HFFc6 (cell line): ENCODE measurements around the gene CDH5. TPM values are rescaled to one million over a fixed set of nuclear protein-coding genes. Genes with fewer than 3 reads are reported as not detected.

Experiments used
- DNase-seq: peaks from one replicate; pipeline ENCODE4 v3.0.0-alpha.2; 2018
- H3K27ac Mint-ChIP-seq: 2 replicates; pipeline ENCODE4 v1.8.0; 2020; ENCODE audit warnings: mild to moderate bottlenecking, mixed read lengths
- H3K27me3 Mint-ChIP-seq: 2 replicates; pipeline ENCODE4 v1.8.0; 2021; ENCODE audit warnings: mild to moderate bottlenecking, moderate library complexity, mixed read lengths; ENCODE audit not compliant: insufficient read depth
- H3K36me3 Mint-ChIP-seq: 2 replicates; pipeline ENCODE4 v1.8.0; 2021; ENCODE audit warnings: low read depth, mixed read lengths
- H3K4me1 Mint-ChIP-seq: 2 replicates; pipeline ENCODE4 v1.8.0; 2020; ENCODE audit warnings: low read depth, mixed read lengths
- H3K4me3 Mint-ChIP-seq: 2 replicates; pipeline ENCODE4 v1.8.0; 2020; ENCODE audit warnings: mild to moderate bottlenecking, moderate library complexity, mixed read lengths
- H3K9me3 Mint-ChIP-seq: 2 replicates; pipeline ENCODE4 v1.8.0; 2020; ENCODE audit warnings: mild to moderate bottlenecking, mixed read lengths
- total RNA-seq, 6 experiments: library from RNA; stranded (reverse); fragmentation: NEBNext Ultra II Directional; extraction: Animal tissue kit (Norgen Biotek cat#: 25700); gene quantifications; 2 replicates in 1 of 6; 3 replicates in 5 of 6; pipeline ENCODE4 v1.2.3, GENCODE V29; 2021
- TF ChIP-seq, protein P1 (sequence below): fragments of 200-600 bp; sonication (generic); IDR thresholded peaks from 2 replicates; pipeline ENCODE4 v1.5.0; 2021; ENCODE audit warnings: antibody characterized with exemption, mild to moderate bottlenecking

CDH5 gene
- total RNA-seq, 6 experiments from 2014 or later, result not detected

DNA sequence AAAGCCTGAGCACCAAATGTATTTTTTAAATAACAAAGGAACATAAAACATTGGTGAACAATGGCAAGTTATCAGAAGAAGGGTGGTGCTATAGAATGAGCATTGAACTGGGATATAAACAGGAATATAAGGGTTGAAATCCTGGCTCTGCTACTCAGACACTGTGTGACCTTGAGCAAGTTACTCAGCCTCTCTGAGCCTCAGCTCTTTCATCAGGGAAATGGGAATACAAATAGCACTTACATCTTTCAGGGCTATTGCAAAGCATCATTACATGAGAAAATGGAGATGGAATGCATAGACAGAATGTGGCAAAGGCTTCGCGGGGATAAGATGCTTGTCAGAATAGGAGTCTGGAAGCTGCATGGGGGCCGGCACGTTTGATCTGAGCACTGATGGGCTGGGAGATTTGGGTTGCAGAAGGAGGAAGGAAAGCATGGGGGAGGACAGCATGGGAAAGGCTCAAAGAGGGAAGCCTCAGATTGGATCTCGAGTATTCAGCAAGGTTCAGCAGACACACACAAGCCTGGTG, 4.8 kb upstream of the CDH5 start:
- H3K4me1 Mint-ChIP-seq, result peaks cover 29% of the 10 kb centered on the region
- peaks cover 42% of the 10 kb centered on the region for H3K27me3 Mint-ChIP-seq
- H3K4me3 Mint-ChIP-seq, result no peak overlapping the region
- TF ChIP-seq, protein P1, sequence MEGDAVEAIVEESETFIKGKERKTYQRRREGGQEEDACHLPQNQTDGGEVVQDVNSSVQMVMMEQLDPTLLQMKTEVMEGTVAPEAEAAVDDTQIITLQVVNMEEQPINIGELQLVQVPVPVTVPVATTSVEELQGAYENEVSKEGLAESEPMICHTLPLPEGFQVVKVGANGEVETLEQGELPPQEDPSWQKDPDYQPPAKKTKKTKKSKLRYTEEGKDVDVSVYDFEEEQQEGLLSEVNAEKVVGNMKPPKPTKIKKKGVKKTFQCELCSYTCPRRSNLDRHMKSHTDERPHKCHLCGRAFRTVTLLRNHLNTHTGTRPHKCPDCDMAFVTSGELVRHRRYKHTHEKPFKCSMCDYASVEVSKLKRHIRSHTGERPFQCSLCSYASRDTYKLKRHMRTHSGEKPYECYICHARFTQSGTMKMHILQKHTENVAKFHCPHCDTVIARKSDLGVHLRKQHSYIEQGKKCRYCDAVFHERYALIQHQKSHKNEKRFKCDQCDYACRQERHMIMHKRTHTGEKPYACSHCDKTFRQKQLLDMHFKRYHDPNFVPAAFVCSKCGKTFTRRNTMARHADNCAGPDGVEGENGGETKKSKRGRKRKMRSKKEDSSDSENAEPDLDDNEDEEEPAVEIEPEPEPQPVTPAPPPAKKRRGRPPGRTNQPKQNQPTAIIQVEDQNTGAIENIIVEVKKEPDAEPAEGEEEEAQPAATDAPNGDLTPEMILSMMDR, result no peak
- H3K36me3 Mint-ChIP-seq, result no peaks in the 10 kb centered on the region
- DNase-seq, result no peak
- no peak overlapping the region for H3K27ac Mint-ChIP-seq
- no peaks in the 10 kb centered on the region for H3K9me3 Mint-ChIP-seq

DNA sequence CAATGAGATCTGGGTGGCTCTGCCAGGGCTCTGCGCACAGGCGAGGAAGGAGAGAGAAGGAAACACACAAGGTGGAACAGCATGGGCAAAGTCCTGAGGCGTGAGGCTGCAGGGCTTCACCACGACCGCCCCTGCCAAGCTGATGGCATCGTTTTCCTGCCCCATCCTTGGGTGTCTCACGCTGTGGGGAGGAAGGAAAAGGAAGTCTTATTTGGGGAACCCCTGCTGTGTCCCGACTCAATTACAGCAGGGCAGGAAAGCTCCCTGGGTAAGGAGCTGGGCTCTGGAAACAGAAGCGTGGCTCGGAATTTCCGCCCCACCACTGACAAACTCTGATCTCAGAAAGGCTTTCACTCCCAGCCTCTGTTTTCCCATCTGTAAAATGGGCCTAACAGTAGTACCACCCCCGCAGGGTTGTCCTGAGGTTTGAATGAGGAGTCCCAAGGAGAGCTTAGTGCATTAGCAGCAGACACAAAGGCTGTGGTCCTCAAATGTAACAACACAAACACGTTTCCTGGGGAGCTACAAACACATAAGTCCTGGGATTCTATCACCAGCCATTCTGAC, 3.2 kb upstream of the CDH5 start:
- peaks cover 21% of the 10 kb centered on the region for H3K4me1 Mint-ChIP-seq
- H3K27ac Mint-ChIP-seq, result no peak overlapping the region
- no peak for DNase-seq
- peaks cover 40% of the 10 kb centered on the region for H3K27me3 Mint-ChIP-seq
- no peak overlapping the region for H3K4me3 Mint-ChIP-seq
- H3K36me3 Mint-ChIP-seq, result no peaks in the 10 kb centered on the region
- H3K9me3 Mint-ChIP-seq, result no peaks in the 10 kb centered on the region
- TF ChIP-seq, protein P1, result no peak

DNA sequence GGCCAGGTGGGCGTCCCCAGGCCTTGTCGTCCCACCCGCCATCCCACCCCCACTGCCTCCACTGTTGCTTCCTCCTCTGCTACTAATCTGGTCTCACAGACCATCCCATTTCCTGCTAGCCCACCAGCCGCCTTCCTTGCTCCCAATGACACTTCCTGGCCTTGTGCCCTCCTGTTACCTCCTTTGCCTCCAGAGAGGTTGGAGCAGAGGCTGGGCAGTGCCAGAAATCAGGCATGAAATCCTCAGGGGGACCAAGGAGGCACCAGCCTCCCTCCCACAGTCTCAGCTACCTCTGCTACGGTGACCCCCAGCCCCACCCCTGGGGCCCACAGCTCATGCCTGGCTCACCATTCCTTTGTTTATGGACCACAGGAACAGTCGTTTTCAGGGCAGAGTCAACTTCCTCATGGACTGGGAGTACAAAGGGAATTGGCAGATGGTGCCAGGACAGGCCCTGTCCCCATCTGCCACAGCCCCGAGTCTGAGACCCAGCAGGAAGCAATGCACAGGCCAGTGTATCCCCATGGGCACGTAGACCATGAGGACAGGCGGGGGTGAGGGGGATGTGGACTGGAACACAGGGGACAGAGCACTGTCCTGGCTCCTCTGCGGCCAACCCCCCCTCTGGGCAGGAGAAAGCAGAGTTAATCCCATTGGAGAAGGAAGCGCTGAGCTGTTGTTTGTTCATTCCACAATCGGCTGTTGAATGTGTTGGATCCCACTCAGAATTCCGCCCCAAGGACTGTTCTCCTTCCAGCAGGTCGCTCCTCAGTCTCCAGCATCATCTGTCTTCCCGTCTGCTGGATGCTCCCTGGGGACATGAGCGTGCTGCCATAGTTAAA, 2.2 kb upstream of the CDH5 start:
- H3K4me3 Mint-ChIP-seq, result no peak overlapping the region
- peaks cover 15% of the 10 kb centered on the region for H3K4me1 Mint-ChIP-seq
- H3K27ac Mint-ChIP-seq, result no peak overlapping the region
- H3K27me3 Mint-ChIP-seq, result peaks cover 45% of the 10 kb centered on the region
- TF ChIP-seq, protein P1, result no peak
- H3K36me3 Mint-ChIP-seq, result no peaks in the 10 kb centered on the region
- no peaks in the 10 kb centered on the region for H3K9me3 Mint-ChIP-seq
- no peak for DNase-seq

DNA sequence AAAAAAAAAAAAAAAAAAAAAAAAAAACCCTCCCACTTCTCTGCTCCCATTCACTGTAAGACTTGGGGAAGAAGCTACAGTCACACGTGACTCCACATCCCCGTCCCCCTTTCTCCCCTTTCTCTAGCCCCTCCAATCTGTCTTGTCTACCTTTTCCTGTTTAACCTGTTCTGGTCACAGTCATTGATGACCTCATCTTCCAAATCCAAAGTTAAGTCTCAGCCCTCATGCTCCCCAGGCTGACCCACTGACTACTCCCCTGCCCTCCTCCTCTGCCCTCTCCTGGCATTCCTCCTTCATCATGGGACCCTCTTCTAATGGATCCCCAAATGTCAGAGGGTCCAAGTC, 1.6 kb upstream of the CDH5 start:
- Mint-ChIP-seq H3K4me1 (peaks cover 11% of the 10 kb centered on the region; the same call in 1 of the 2 replicates), H3K36me3 (no peaks in the 10 kb centered on the region), H3K9me3 (no peaks in the 10 kb centered on the region), H3K4me3 (no peak overlapping the region), H3K27ac (no peak overlapping the region), H3K27me3 (peaks cover 45% of the 10 kb centered on the region)
- no peak for DNase-seq
- TF ChIP-seq, protein P1, result no peak

DNA sequence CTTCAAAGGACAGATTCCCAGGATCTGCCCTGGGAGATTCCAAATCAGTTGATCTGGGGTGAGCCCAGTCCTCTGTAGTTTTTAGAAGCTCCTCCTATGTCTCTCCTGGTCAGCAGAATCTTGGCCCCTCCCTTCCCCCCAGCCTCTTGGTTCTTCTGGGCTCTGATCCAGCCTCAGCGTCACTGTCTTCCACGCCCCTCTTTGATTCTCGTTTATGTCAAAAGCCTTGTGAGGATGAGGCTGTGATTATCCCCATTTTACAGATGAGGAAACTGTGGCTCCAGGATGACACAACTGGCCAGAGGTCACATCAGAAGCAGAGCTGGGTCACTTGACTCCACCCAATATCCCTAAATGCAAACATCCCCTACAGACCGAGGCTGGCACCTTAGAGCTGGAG, 840 bp upstream of the CDH5 start:
- Mint-ChIP-seq H3K9me3 (no peaks in the 10 kb centered on the region), H3K27me3 (peaks cover 43% of the 10 kb centered on the region), H3K4me3 (no peak overlapping the region), H3K4me1 (peaks cover 11% of the 10 kb centered on the region; the same call in 1 of the 2 replicates), H3K27ac (no peak overlapping the region), H3K36me3 (no peaks in the 10 kb centered on the region)
- TF ChIP-seq, protein P1, result no peak
- DNase-seq, result no peak
